HG03354 (cell line): ENCODE data around the gene PGAP3.
"Not testable (repeated sequence)": the region's sequence is repeated elsewhere in the genome, so short reads cannot be mapped to it uniquely, and the experiment has no call there.

Experiments used
- ATAC-seq: cut with Tn5 transposase; IDR thresholded peaks from one replicate; pipeline ENCODE4 v1.9.1; 2021; ENCODE audit warnings: mild to moderate bottlenecking; ENCODE audit not compliant: unreplicated experiment, poor library complexity, severe bottlenecking

Gene PGAP3, protein sequence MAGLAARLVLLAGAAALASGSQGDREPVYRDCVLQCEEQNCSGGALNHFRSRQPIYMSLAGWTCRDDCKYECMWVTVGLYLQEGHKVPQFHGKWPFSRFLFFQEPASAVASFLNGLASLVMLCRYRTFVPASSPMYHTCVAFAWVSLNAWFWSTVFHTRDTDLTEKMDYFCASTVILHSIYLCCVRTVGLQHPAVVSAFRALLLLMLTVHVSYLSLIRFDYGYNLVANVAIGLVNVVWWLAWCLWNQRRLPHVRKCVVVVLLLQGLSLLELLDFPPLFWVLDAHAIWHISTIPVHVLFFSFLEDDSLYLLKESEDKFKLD

DNA sequence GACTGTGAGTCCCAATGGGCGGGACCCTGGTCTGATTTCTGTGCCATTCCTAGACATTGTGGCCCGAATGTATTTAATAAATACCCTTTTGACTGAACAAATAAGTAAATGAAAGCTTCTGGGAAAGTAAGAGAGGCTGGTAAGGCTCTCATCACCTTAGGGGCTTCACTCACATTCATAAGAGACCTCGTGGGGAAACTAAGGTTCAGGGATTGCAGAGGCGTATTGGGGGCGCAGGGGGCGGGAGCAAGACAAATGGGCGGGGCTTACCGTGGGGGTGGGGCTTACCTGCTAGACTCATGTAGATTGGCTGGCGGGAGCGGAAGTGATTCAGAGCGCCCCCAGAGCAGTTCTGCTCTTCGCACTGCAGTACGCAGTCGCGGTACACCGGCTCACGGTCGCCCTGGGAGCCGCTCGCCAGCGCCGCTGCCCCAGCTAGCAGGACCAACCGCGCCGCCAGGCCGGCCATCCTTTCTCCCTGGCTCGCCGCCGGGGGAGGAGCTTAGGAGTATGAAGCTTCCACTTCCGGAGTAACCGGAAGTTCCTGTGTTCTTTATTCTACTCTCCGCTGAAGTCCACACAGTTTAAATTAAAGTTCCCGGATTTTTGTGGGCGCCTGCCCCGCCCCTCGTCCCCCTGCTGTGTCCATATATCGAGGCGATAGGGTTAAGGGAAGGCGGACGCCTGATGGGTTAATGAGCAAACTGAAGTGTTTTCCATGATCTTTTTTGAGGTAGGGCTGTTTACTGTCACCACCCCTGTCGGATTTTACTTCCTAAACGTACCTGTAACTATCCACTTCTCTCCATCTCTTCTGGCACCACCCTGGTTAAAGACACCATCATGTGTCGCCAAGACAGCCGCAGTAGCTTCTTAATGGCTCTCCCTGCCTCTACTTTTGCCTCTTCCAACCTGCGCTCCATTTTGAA, at the start of gene PGAP3:
PGAP3 (minus strand) TSS at position 512 of the 929 bp plus-strand sequence; CDS start at position 469, 43 bp downstream.
- peak; percentile 92 for ATAC-seq

- no peak for ATAC-seq
Measured at GRCh38 chr17:39737206-39737759, 49.4 kb upstream of the PGAP3 start.

- no peak for ATAC-seq
Measured at GRCh38 chr17:39736319-39737165, 48.7 kb upstream of the PGAP3 start.

- no peak for ATAC-seq
Measured at GRCh38 chr17:39735882-39736281, 48.0 kb upstream of the PGAP3 start.

DNA sequence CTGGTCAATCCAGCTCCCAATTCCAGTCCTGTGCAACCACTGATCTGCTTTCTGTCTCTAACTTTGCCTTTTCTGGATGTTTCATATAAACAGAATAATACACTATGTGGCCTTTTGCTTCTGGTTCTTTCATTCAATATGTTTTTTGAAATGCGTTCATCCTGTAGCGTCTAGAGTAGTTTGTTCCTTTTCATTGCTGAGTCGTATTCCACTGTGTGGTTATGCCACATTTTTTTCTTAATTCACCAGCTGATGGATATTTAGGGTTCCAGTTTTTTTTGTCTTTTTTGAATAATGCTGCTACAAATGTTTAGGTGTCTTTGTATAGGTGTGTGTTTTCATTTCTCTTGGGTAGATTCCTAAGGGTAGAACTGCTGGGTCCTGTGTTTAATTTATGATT, 44.7 kb upstream of the PGAP3 start:
- ATAC-seq: no peak

- peak; percentile 88 for ATAC-seq
Measured at GRCh38 chr17:39730095-39730921, 42.5 kb upstream of the PGAP3 start, which contains the start of gene MIEN1. MIEN1 (minus strand) TSS chr17:39730532; CDS start chr17:39730495, 37 bp downstream.

DNA sequence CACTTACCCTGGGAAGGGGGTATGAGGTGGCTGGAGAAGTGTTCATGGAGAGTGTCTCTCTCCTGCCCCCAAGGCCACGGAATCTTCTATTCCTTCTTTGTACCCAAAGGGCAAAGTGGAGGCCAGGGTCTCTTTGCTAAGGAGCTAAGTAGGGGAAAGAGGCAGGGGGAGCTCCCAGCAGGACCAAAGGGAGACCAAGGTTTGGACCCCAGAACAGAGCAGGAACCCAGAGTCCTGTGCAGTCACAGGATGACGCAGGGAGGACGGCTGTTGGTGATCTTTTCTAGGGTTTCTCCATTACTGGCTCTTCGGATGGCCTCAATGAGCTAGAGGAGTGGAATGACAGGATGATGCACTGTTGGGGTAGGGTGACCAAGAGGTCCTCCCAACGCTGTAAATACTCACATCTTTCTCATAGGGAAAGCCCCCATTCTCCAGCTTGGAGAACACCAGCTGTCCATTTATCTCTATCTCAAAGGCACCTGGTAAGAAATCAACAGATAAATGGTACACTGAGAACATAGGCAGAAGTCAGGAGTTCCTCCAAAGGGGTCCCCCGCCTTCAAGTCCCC, 41.5 kb upstream of the PGAP3 start:
- no peak for ATAC-seq

GRCh38 chr17:39727556-39727955, 39.7 kb upstream of the PGAP3 start:
- ATAC-seq: no peak

GRCh38 chr17:39726617-39727016, 38.8 kb upstream of the PGAP3 start:
- ATAC-seq: no peak

- ATAC-seq: not testable (repeated sequence)
Measured at GRCh38 chr17:39725923-39726322, 38.1 kb upstream of the PGAP3 start.

GRCh38 chr17:39724731-39725130, 36.9 kb upstream of the PGAP3 start:
- ATAC-seq: no peak

- ATAC-seq: no peak
Measured at GRCh38 chr17:39722965-39723848, 35.4 kb upstream of the PGAP3 start.

- ATAC-seq: no peak
Measured at GRCh38 chr17:39722104-39722503, 34.2 kb upstream of the PGAP3 start.

GRCh38 chr17:39719563-39720355, 31.9 kb upstream of the PGAP3 start:
- no peak for ATAC-seq

DNA sequence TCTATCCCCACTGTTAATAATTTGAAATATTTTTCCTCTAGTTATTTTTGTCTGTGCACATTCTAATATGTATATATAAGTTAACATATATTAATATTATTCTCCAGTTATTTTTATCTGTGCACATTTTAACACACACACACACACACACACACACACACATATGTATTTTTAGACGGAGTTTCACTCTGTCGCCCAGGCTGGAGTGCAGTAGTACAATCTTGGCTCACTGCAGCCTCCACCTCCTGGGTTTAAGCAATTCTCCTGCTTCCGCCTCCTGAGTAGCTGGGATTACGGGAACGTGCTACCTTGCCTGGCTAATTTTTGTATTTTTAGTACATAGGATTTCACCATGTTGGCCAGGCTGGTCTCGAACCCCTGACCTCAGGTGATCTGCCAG, 29.8 kb upstream of the PGAP3 start:
- no peak for ATAC-seq

- ATAC-seq: no peak
Measured at GRCh38 chr17:39716879-39717536, 29.2 kb upstream of the PGAP3 start.
